CD4-positive, alpha-beta T cell (primary cell): ENCODE results near the gene DAAM1. TPM values are rescaled to one million over a fixed set of nuclear protein-coding genes. Genes with fewer than 3 reads are reported as not detected.

Experiments used
- ATAC-seq: fragments of 200-7000 bp; cut with Tn5 transposase; one replicate; pipeline ENCODE4 v1.10.0; 2022; ENCODE audit warnings: mild to moderate bottlenecking; ENCODE audit not compliant: poor library complexity
- CTCF ChIA-PET: fragments of 350-600 bp; sonication (Branson Sonifier 250); formaldehyde crosslinking; loops from one replicate; lab custom pipeline; 2021; ENCODE audit warnings: antibody characterized with exemption, inconsistent platforms; lab: Charles Lee
- POLR2A ChIA-PET: fragments of 350-600 bp; sonication (Branson Sonifier 250); formaldehyde crosslinking; loops from one replicate; lab custom pipeline; 2021; ENCODE audit warnings: antibody characterized with exemption, inconsistent platforms; lab: Charles Lee
- DNase-seq, 14 experiments: peaks; one replicate each; pipeline ENCODE4 v3.0.0-alpha.2; 2013 to 2020; ENCODE audit warnings: mixed read lengths in 2 of 14
- H3K27ac ChIP-seq, 2 donors: one replicate each; pipeline versions ENCODE4 v1.5.1 to v1.7.0; 2013; ENCODE audit warnings: low read length in 2 of 2, low read depth in 1 of 2, mild to moderate bottlenecking in 1 of 2
- H3K27me3 ChIP-seq, 2 experiments: 1 replicate in 1 of 2; 2 replicates in 1 of 2; pipeline versions ENCODE4 v1.6.1 to v1.7.0; 2013; ENCODE audit warnings: low read length in 2 of 2, control low read depth in 1 of 2, mild to moderate bottlenecking in 1 of 2, moderate library complexity in 1 of 2; ENCODE audit not compliant: insufficient read depth in 2 of 2, control insufficient read depth in 1 of 2
- H3K36me3 ChIP-seq: one replicate; pipeline ENCODE4 v1.6.1; 2013; ENCODE audit warnings: low read length, control low read depth; ENCODE audit not compliant: insufficient read depth
- H3K4me1 ChIP-seq: one replicate; pipeline ENCODE4 v1.6.1; 2013; ENCODE audit warnings: low read length, control low read depth; ENCODE audit not compliant: insufficient read depth
- H3K4me3 ChIP-seq: one replicate; pipeline ENCODE4 v1.5.1; 2013; ENCODE audit warnings: mild to moderate bottlenecking, low read length, moderate library complexity
- H3K9me3 ChIP-seq, 2 experiments: 1 replicate in 1 of 2; 2 replicates in 1 of 2; pipeline versions ENCODE4 v1.6.1 to v1.7.0; 2013; ENCODE audit warnings: low read length in 2 of 2, mild to moderate bottlenecking in 2 of 2, control low read depth in 1 of 2, moderate library complexity in 1 of 2; ENCODE audit not compliant: control insufficient read depth in 1 of 2, insufficient read depth in 1 of 2
- H3K27ac Mint-ChIP-seq: one replicate; pipeline ENCODE4 v1.8.0; 2020; ENCODE audit warnings: mixed read lengths
- H3K27me3 Mint-ChIP-seq: one replicate; pipeline ENCODE4 v1.8.0; 2021; ENCODE audit warnings: mixed read lengths
- H3K36me3 Mint-ChIP-seq: one replicate; pipeline ENCODE4 v1.8.0; 2021; ENCODE audit warnings: low read depth, mixed read lengths
- H3K4me1 Mint-ChIP-seq: one replicate; pipeline ENCODE4 v1.8.0; 2021; ENCODE audit warnings: low read depth, mixed read lengths
- H3K4me3 Mint-ChIP-seq: one replicate; pipeline ENCODE4 v1.8.0; 2020; ENCODE audit warnings: mild to moderate bottlenecking, mixed read lengths
- H3K9me3 Mint-ChIP-seq: one replicate; pipeline ENCODE4 v1.8.0; 2020; ENCODE audit warnings: mixed read lengths
- CTCF ChIP-seq: fragments of 200-600 bp; IDR thresholded peaks from one replicate; pipeline ENCODE4 v1.8.0; 2022; ENCODE audit warnings: antibody characterized with exemption, mild to moderate bottlenecking
- intact Hi-C, 2 experiments: fragments of 100-400 bp; cut with DNase I in 1 of 2; cut with micrococcal nuclease in 1 of 2; formaldehyde crosslinking; loops; one replicate each; pipeline versions ENCODE4 v1.15.1 to v1.9.0; 2023 to 2025; cut with DNase I, micrococcal nuclease
- total RNA-seq, 174 experiments: library from RNA in 2 of 174; stranded (reverse) in 2 of 174; gene quantifications; one replicate each; pipeline ENCODE4 v1.2.3 and lab custom pipeline; 2021 to 2026

The DAAM1 gene
- total RNA-seq, 2 experiments from 2014 or later = 7.4 to 8.8 TPM

GRCh38 chr14:59269466-59269865 lies 81.0 kb downstream of the DAAM1 start:
- H3K27me3 ChIP-seq = no peaks in the 10 kb centered on the region
- DNase-seq (no peak), ATAC-seq (no peak)
- H3K4me1 Mint-ChIP-seq = no peaks in the 10 kb centered on the region
- no peaks in the 10 kb centered on the region for H3K9me3 Mint-ChIP-seq
- no peaks in the 10 kb centered on the region for H3K4me1 ChIP-seq
- ChIA-PET POLR2A (no interaction called here), CTCF (interaction anchor here (0.9 kb wide), 1 partner anchor 60 kb away, joined by 3 read pairs; no protein-coding TSS in a partner anchor)
- no peak overlapping the region for H3K27ac Mint-ChIP-seq
- no peak overlapping the region for H3K4me3 ChIP-seq
- TF ChIP-seq CTCF = no peak
- H3K27me3 Mint-ChIP-seq = no peaks in the 10 kb centered on the region
- H3K9me3 ChIP-seq = no peaks in the 10 kb centered on the region
- H3K36me3 ChIP-seq = peaks cover 4% of the 10 kb centered on the region
- intact Hi-C loops = no loop called here
- peaks cover 55% of the 10 kb centered on the region for H3K36me3 Mint-ChIP-seq
- H3K4me3 Mint-ChIP-seq = no peak overlapping the region
- H3K27ac ChIP-seq = no peak overlapping the region

DNA sequence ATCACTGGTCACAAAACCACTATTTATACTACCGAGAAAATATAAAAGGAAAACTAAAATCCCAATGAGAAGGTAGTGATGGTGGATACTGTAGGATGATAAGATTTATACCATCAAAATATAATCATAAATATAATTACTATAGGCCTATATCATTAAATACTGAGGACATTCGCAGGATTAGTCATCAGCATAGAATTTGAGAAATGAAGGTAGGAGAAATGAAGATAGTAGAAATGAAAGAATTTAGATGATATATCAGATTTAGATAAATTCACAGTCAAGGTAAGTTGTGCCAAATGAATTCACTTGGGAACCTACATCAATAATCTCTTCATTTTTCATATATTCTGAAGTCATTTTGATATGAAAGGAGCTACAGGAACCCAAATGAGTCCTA lies 82.8 kb downstream of the DAAM1 start:
- DNase-seq (no peak), ATAC-seq (no peak)
- peaks cover 7% of the 10 kb centered on the region for H3K4me1 Mint-ChIP-seq
- Histone ChIP-seq H3K4me3 (no peak overlapping the region), H3K27me3 (no peaks in the 10 kb centered on the region), H3K36me3 (no peaks in the 10 kb centered on the region), H3K27ac (no peak overlapping the region), H3K9me3 (no peaks in the 10 kb centered on the region), H3K4me1 (no peaks in the 10 kb centered on the region)
- H3K27ac Mint-ChIP-seq = no peak overlapping the region
- no peak for TF ChIP-seq CTCF
- peaks cover 38% of the 10 kb centered on the region for H3K36me3 Mint-ChIP-seq
- H3K9me3 Mint-ChIP-seq = no peaks in the 10 kb centered on the region
- no peaks in the 10 kb centered on the region for H3K27me3 Mint-ChIP-seq
- CTCF ChIA-PET = no interaction called here
- intact Hi-C loops = no loop called here
- POLR2A ChIA-PET = no interaction called here
- H3K4me3 Mint-ChIP-seq = no peak overlapping the region

DNA sequence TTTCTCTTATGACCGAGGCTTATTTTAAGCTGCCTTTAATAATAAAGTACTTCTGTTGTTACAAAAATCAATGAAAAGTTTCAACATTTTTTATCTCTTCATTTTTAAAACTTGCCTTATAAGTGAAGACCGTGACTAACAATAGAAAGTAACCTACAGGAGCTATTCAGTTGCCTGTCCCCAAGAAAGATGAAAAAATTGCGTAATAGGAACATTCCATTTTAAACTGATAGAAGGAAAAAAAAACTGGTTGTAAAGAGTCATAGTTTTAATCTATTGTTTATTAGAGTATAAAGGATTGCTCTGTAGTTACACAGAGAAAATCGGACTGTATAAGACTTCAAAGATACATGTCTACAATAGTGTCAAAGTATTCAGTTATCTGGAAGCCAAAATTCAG lies 83.3 kb downstream of the DAAM1 start:
- Mint-ChIP-seq H3K4me3 (no peak overlapping the region), H3K27ac (no peak overlapping the region), H3K4me1 (peaks cover 7% of the 10 kb centered on the region), H3K9me3 (no peaks in the 10 kb centered on the region), H3K36me3 (peaks cover 33% of the 10 kb centered on the region), H3K27me3 (no peaks in the 10 kb centered on the region)
- Histone ChIP-seq H3K36me3 (no peaks in the 10 kb centered on the region), H3K9me3 (no peaks in the 10 kb centered on the region), H3K27me3 (no peaks in the 10 kb centered on the region), H3K27ac (no peak overlapping the region), H3K4me1 (no peaks in the 10 kb centered on the region), H3K4me3 (no peak overlapping the region)
- POLR2A ChIA-PET = no interaction called here
- ATAC-seq (no peak), DNase-seq (no peak)
- CTCF ChIA-PET = no interaction called here
- intact Hi-C loops = no loop called here
- TF ChIP-seq CTCF = no peak
